Peyer's patch (tissue), 4 donors: ENCODE data around the gene OGDHL.

Experiments
- CTCF ChIP-seq, 6 experiments: fragments of 450-650 bp in 4 of 6; fragments of 200-600 bp in 2 of 6; sonication (generic) in 1 of 6; IDR thresholded peaks; one replicate each; pipeline ENCODE4 v1.5.1; 2017 to 2019; ENCODE audit warnings: antibody characterized with exemption in 6 of 6, mild to moderate bottlenecking in 3 of 6, moderate library complexity in 1 of 6
- POLR2A ChIP-seq, 2 donors: fragments of 450-650 bp; IDR thresholded peaks; one replicate each; pipeline ENCODE4 v1.5.1; 2017; ENCODE audit warnings: antibody characterized with exemption in 2 of 2, mild to moderate bottlenecking in 2 of 2, moderate library complexity in 2 of 2

GRCh38 chr10:49707585-49707984 is 54.5 kb downstream of the OGDHL start:
- no peak for TF ChIP-seq POLR2A (IDR thresholded peaks at IDR 0.05)
- TF ChIP-seq CTCF (IDR thresholded peaks at IDR 0.05): no peak
